ENCODE measurements around the gene MAP4K4.

The MAP4K4 gene

DNA sequence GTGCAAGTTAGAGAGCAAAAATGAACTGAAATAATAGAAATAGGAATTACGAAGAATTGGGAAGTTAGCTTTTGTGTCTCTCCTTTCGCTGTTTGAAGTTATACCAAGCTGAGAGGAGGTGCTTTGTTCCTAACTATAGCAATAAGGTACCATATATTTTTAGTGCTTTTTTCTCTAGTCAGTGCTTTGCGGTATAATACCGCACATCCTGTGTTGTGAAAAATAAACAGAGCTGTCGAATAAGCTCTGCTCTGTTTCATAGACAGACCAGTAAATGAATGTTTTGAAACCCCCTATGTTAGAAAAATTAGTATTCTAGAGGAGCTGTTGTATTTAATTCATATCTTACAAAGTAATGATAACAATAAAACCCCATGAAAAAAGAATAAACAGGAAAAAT is 130.8 kb downstream of the MAP4K4 start:
- TF ChIP-seq, protein P1, sequence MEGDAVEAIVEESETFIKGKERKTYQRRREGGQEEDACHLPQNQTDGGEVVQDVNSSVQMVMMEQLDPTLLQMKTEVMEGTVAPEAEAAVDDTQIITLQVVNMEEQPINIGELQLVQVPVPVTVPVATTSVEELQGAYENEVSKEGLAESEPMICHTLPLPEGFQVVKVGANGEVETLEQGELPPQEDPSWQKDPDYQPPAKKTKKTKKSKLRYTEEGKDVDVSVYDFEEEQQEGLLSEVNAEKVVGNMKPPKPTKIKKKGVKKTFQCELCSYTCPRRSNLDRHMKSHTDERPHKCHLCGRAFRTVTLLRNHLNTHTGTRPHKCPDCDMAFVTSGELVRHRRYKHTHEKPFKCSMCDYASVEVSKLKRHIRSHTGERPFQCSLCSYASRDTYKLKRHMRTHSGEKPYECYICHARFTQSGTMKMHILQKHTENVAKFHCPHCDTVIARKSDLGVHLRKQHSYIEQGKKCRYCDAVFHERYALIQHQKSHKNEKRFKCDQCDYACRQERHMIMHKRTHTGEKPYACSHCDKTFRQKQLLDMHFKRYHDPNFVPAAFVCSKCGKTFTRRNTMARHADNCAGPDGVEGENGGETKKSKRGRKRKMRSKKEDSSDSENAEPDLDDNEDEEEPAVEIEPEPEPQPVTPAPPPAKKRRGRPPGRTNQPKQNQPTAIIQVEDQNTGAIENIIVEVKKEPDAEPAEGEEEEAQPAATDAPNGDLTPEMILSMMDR (IDR thresholded peaks at IDR 0.05; ENCODE audit: insufficient read depth, low read depth, low read length, missing control alignments), result no peak
- no peak for DNase-seq (ENCODE audit: low read depth)
- H3K4me3 ChIP-seq (ENCODE audit: low read length), result no peak overlapping the region

DNA sequence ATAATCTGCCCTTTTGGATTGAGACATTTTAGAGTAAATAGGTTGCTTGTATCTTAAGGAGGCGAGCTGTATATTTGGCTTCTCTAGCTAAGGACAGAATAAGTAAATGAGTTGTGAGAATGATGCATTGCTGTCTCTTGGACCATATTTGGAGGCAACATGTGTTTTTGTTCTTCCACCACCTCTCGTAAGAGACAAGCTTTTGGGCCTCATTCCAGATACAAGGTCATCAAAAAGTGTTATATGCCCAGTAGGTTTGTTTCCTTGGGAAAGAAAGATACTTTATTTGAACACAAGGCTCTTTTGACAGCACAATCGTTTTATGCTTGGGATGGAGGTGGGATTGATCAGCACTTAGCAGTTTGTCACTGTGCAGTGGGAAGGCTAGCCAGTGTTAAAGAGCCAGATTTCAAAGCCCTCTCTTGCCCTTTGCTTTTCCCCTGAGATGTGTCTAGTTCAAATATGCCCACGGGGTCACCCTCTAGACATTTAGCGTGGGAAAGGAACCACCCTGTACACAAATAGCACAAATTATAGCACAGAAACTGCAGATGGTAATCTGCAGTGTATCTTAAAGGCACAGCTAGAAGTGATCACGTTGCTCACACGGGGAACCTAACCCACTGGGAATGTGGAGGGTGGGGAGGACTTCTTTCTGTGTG is 131.3 kb downstream of the MAP4K4 start:
- TF ChIP-seq, protein P1 (IDR thresholded peaks at IDR 0.05; ENCODE audit: insufficient read depth, low read depth, low read length, missing control alignments), result no peak
- no peak for DNase-seq (ENCODE audit: low read depth)
- H3K4me3 ChIP-seq (ENCODE audit: low read length), result no peak overlapping the region

DNA sequence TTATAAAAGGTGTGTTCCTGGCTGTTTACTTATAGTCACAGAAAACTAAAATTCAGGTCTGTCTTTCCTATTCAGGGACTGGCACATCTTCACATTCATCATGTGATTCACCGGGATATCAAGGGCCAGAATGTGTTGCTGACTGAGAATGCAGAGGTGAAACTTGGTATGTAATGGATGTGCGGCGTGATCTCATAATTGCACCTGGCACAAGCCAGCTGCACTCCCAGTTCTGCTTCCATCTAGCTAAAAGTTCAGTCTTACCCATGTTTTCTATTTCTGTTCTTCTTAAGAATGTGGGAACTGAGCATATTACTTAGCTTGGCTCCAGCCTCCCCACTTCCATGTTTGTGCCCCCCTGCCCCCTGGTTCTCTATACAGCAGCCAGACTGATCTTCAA is 131.9 kb downstream of the MAP4K4 start:
- TF ChIP-seq, protein P1 (IDR thresholded peaks at IDR 0.05; ENCODE audit: insufficient read depth, low read depth, low read length, missing control alignments), result no peak
- no peak overlapping the region for H3K4me3 ChIP-seq (ENCODE audit: low read length)

DNA sequence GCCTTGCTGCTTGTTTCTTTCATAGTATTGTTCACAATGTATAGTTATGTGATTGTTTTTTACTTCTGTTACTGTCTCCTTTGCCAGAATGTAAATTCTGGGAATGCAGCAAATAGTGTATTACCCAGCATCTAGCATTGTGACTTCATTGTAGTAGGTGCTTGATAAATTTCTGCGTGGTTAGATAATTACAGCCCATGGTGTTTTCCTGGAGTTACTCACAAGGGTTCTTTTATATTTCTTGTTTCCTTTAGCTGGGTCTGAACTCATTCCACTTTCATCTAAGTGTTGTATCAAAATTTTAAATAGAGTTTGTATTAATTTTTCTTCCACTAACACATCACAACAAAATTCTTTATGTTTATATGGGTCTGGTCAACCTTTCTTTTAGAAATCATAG is 132.6 kb downstream of the MAP4K4 start:
- TF ChIP-seq, protein P1 (IDR thresholded peaks at IDR 0.05; ENCODE audit: insufficient read depth, low read depth, low read length, missing control alignments), result no peak

More for the DNA sequence above, 131.9 kb downstream of the MAP4K4 start:
- DNase-seq (ENCODE audit: low read depth), result no peak

DNA sequence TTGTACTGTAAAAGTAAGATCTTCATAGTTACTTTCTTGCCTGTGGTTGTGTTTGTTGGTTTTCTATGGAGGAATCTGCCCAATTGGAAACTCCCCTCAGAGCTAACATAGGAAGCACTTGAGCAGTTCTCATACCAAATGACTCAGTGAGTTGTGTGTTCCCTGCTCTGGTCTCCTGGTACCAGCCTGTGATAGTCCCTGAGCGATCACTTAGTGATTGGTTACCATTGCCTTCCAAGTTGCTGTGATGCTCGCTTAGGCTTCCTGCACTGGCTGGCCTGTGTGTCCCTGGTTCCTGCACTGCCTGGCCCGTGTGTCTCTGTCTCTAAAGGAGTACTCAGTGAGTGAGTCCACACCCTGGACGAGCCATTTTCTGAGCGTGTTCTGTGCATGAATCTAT is 133.0 kb downstream of the MAP4K4 start:
- no peak overlapping the region for H3K4me3 ChIP-seq (ENCODE audit: low read length)
- peak; percentile 41 for DNase-seq (ENCODE audit: low read depth)

More for the DNA sequence above, 132.6 kb downstream of the MAP4K4 start:
- DNase-seq (ENCODE audit: low read depth), result no peak
- no peak overlapping the region for H3K4me3 ChIP-seq (ENCODE audit: low read length)

DNA sequence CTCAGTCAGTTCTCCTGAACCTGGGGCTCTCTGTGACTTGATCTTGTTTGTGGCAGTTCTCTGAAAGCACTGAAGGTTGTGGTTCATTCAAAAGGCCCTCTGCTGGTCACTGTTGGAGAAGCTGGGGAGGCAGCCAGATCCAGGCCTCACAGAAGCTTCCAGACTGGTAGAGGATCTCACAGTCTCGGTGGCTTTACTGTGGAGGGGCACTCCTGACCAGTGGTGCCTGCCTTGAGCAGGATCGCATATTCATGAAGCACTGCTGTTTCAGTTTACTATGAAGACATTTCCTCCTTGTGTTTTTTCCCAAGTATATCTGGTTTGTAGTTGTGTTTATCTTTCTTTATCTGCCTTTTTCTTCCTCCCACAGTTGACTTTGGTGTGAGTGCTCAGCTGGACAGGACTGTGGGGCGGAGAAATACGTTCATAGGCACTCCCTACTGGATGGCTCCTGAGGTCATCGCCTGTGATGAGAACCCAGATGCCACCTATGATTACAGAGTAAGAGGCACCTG is 133.9 kb downstream of the MAP4K4 start:
- TF ChIP-seq, protein P1 (IDR thresholded peaks at IDR 0.05; ENCODE audit: insufficient read depth, low read depth, low read length, missing control alignments), result peak; percentile 83
- DNase-seq (ENCODE audit: low read depth), result peak; percentile 74
- no peak overlapping the region for H3K4me3 ChIP-seq (ENCODE audit: low read length)

More for the DNA sequence above, 133.0 kb downstream of the MAP4K4 start:
- TF ChIP-seq, protein P1 (IDR thresholded peaks at IDR 0.05; ENCODE audit: insufficient read depth, low read depth, low read length, missing control alignments), result no peak

DNA sequence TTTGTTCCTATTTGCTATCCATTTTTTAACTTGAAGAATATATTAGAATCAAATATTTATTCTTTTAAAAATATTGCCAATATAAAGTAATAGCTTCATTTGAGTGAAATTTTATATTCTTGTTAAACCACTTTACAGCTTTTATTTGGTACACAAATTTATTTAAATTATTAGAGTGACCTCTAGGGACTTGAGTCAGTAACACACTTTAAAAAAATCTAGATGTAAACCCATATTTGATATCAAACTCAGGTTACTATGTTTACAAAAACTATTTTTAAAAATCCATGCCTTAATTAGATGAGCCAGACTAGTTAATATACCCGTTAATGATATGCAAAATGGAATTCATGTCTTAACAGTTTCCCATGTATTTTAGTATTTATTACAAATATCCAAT is 134.6 kb downstream of the MAP4K4 start:
- TF ChIP-seq, protein P1 (IDR thresholded peaks at IDR 0.05; ENCODE audit: insufficient read depth, low read depth, low read length, missing control alignments), result no peak
- no peak overlapping the region for H3K4me3 ChIP-seq (ENCODE audit: low read length)
- no peak for DNase-seq (ENCODE audit: low read depth)
